GM06990 (cell line): ENCODE measurements around the gene CIAO2B.

Source experiments
- DNase-seq: peaks from one replicate; pipeline ENCODE4 v3.0.0-alpha.2; 2011; ENCODE audit not compliant: insufficient read length; ENCODE audit errors: extremely low read depth
- H3K27me3 ChIP-seq: replicated peaks from 2 replicates; pipeline ENCODE4 v1.6.0; 2011; ENCODE audit warnings: low read length; ENCODE audit not compliant: control insufficient read depth, insufficient read depth
- H3K36me3 ChIP-seq: 2 replicates; pipeline ENCODE4 v1.5.1; 2011; ENCODE audit warnings: low read length; ENCODE audit not compliant: control insufficient read depth, insufficient read depth
- H3K4me3 ChIP-seq: replicated peaks from 2 replicates; pipeline ENCODE4 v1.5.1; 2011; ENCODE audit warnings: low read depth, mild to moderate bottlenecking, control low read depth, low read length
- CTCF ChIP-seq: IDR thresholded peaks from 2 replicates; pipeline ENCODE4 v1.5.1; 2011; ENCODE audit warnings: low read length, control low read depth, mild to moderate bottlenecking, inconsistent platforms; ENCODE audit not compliant: insufficient read depth, poor library complexity, severe bottlenecking

CIAO2B gene

GRCh38 chr16:66943426-66944053, 9.3 kb upstream of the CIAO2B start:
- TF ChIP-seq CTCF, result no peak
- H3K4me3 ChIP-seq, result no peak overlapping the region
- DNase-seq, result no peak
- no peaks in the 10 kb centered on the region for H3K27me3 ChIP-seq
- H3K36me3 ChIP-seq, result peaks cover 33% of the 10 kb centered on the region

GRCh38 chr16:66942981-66943380, 8.8 kb upstream of the CIAO2B start:
- DNase-seq, result no peak
- peaks cover 34% of the 10 kb centered on the region for H3K36me3 ChIP-seq
- H3K27me3 ChIP-seq, result no peaks in the 10 kb centered on the region
- no peak for TF ChIP-seq CTCF
- H3K4me3 ChIP-seq, result no peak overlapping the region

GRCh38 chr16:66940236-66940635, 6.0 kb upstream of the CIAO2B start:
- TF ChIP-seq CTCF, result no peak
- Histone ChIP-seq H3K36me3 (peaks cover 36% of the 10 kb centered on the region), H3K27me3 (no peaks in the 10 kb centered on the region), H3K4me3 (no peak overlapping the region)
- DNase-seq, result no peak

GRCh38 chr16:66939366-66939765, 5.2 kb upstream of the CIAO2B start:
- no peak overlapping the region for H3K4me3 ChIP-seq
- no peak for DNase-seq
- TF ChIP-seq CTCF, result no peak
- H3K36me3 ChIP-seq, result peaks cover 36% of the 10 kb centered on the region
- no peaks in the 10 kb centered on the region for H3K27me3 ChIP-seq

GRCh38 chr16:66937725-66938337, 3.6 kb upstream of the CIAO2B start:
- Histone ChIP-seq H3K27me3 (no peaks in the 10 kb centered on the region), H3K4me3 (no peak overlapping the region), H3K36me3 (peaks cover 27% of the 10 kb centered on the region)
- TF ChIP-seq CTCF, result no peak
- DNase-seq, result no peak
